ENCODE data around the gene BTN3A1.
A peak's percentile ranks its signal among the peaks of the same experiment; 100 is the strongest.
"Not testable (repeated sequence)": the region's sequence is repeated elsewhere in the genome, so short reads cannot be mapped to it uniquely, and the experiment has no call there.

BTN3A1 gene

GRCh38 chr6:26445934-26446667, 44.0 kb downstream of the BTN3A1 start:
- peak in 1 of 2 donors; percentile 10 for DNase-seq

- no peak for DNase-seq
Measured at GRCh38 chr6:26447257-26447656, 45.2 kb downstream of the BTN3A1 start.

DNA sequence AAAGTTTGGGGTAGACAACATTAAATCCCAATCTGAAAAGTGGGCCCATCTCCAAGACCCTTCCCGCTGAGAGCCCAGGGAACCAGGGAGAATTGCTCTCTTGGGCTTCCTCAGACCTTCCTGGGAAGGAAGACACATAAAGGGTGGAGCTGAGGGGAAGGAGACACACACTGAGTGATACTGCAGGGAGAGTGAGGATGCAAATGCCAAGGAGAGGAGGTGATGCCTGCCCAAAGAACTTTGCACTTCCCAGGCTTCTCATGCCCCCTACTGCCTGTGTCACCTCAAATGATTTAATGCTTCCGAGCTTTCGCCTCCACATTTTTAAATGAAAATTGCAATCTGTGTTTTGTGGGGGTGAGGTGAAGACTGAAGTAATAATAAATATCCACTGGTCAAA, 48.2 kb downstream of the BTN3A1 start:
- DNase-seq: no peak

DNA sequence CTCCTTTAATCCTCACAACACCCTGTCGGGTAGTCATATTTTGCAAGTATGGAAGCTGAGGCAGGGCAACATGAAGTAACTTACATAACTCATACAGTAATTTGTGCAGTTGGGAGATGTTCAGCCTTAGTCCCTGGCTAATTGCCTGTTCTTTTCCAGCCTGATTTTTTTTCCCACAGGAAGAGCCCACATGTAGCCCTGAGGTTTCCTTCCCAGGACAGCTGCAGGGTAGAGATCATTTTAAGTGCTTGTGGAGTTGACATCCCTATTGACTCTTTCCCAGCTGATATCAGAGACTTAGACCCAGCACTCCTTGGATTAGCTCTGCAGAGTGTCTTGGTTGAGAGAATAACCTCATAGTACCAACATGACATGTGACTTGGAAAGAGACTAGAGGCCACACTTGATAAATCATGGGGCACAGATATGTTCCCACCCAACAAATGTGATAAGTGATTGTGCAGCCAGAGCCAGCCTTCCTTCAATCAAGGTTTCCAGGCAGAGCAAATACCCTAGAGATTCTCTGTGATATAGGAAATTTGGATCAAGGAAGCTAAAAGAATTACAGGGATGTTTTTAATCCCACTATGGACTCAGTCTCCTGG, 50.7 kb downstream of the BTN3A1 start:
- DNase-seq: no peak

GRCh38 chr6:26454631-26455030, 52.6 kb downstream of the BTN3A1 start:
- DNase-seq: no peak

- no peak for DNase-seq
Measured at GRCh38 chr6:26455357-26455970, 53.4 kb downstream of the BTN3A1 start.

DNA sequence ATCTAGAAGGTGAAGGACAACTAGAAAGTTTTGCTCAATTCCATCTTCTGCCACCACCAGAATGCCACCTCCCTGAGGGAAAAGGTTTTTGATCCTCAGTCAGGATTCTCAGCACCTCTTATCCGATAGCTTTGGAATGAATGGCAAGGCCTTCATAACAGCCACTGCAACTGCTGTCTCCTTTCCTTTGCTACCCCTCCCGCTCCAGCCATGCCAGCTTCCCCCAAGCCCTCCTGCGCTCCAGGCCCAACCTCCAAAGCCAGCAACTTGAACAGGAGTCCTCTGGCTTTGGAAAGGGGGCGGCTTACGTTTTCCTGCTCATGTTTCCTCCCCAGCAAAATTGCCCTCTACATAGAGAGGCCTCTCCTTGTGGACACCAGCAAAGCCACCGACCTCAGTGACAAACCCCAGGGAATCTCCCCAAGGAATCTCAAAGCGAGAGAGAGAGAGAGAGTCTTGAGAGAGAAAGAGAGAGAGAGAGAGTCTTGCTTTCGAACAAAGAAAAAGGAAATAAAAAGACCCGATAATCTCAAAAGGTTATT, 55.3 kb downstream of the BTN3A1 start:
- DNase-seq: no peak

- DNase-seq: peak; percentile 62 to 64
Measured at GRCh38 chr6:26457806-26458688, 56.0 kb downstream of the BTN3A1 start, which contains the start of gene BTN2A1. Gene BTN2A1 (plus strand): TSS chr6:26457955. CDS start chr6:26458637, 682 bp downstream.

- no peak for DNase-seq
Measured at GRCh38 chr6:26459023-26459810, 57.1 kb downstream of the BTN3A1 start.

DNA sequence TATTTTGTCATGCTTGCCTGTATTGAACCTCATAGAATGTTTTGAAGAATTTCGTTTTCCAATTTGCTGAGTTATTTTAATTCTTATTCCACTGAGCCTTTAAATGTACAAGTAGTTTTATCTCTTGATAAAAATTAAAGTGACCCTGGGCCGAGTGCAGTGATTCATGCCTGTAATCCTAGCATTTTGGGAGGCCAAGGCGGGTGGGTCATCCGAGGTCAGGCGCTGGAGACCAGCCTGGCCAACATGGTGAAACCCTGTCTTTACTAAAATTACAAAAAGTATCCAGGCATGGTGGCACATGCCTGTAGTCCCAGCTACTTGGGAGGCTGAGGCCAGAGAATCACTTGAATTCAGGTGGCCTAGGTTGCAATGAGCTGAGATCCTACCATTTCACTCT, 59.3 kb downstream of the BTN3A1 start:
- DNase-seq: not testable (repeated sequence)

GRCh38 chr6:26464014-26464413, 61.9 kb downstream of the BTN3A1 start:
- no peak for DNase-seq

- DNase-seq: no peak
Measured at GRCh38 chr6:26464416-26465131, 62.5 kb downstream of the BTN3A1 start.

Data from activated CD4-positive, alpha-beta T cell treated with anti-CD3 and anti-CD28 coated beads for 4 hours (primary cell).